ENCODE results near the gene FBXW7. TPM values are rescaled to one million over a fixed set of nuclear protein-coding genes. Genes with fewer than 3 reads are reported as not detected.

Gene FBXW7
- total and polyA plus RNA-seq, 2 of the 8 experiments (the other 6 are each of a cell fraction or from before 2014, with no cell fraction given), result 6.0 to 26.7 TPM

- TF ChIP-seq SAP30 (IDR thresholded peaks at IDR 0.05; ENCODE audit: insufficient read depth, insufficient replicate concordance, low read length), result no peak
- no peak for TF ChIP-seq GTF2F1 (IDR thresholded peaks at IDR 0.05; ENCODE audit: borderline replicate concordance, low read depth, low read length)
- no peak for TF ChIP-seq RFX5 (IDR thresholded peaks at IDR 0.05; ENCODE audit: borderline replicate concordance, low read depth, low read length)
- no peak for TF ChIP-seq EZH2 (IDR thresholded peaks at IDR 0.05; ENCODE audit: low read depth, low read length, severe bottlenecking)
Observed at GRCh38 chr4:152374153-152374552, 161.7 kb downstream of the FBXW7 start (continued).
